ENCODE results near the gene NABP2. TPM values are rescaled to one million over a fixed set of nuclear protein-coding genes. Genes with fewer than 3 reads are reported as not detected.

NABP2 gene
- total RNA-seq, 4 donors from 2014 or later: 12.6 to 25.3 (median 19.1) TPM

- TF ChIP-seq CTCF (IDR thresholded peaks at IDR 0.05; ENCODE audit: low read depth): no peak
Observed at GRCh38 chr12:56224954-56225353, 812 bp downstream of the NABP2 start.

GRCh38 chr12:56229082-56229481 is 4.9 kb downstream of the NABP2 start:
- TF ChIP-seq CTCF (IDR thresholded peaks at IDR 0.05; ENCODE audit: low read depth): no peak

- no peak for TF ChIP-seq CTCF (IDR thresholded peaks at IDR 0.05; ENCODE audit: low read depth)
Observed at GRCh38 chr12:56229916-56230431, 5.8 kb downstream of the NABP2 start, which contains the start of gene SLC39A5. SLC39A5 (plus strand) TSS chr12:56230051; CDS start chr12:56231275, 1,224 bp downstream.

GRCh38 chr12:56230432-56231183 is 6.5 kb downstream of the NABP2 start:
- no peak for TF ChIP-seq CTCF (IDR thresholded peaks at IDR 0.05; ENCODE audit: low read depth)

- TF ChIP-seq CTCF (IDR thresholded peaks at IDR 0.05; ENCODE audit: low read depth): no peak
Observed at GRCh38 chr12:56231184-56231582, 7.0 kb downstream of the NABP2 start.

- no peak for TF ChIP-seq CTCF (IDR thresholded peaks at IDR 0.05; ENCODE audit: low read depth)
Observed at GRCh38 chr12:56234746-56235436, 10.7 kb downstream of the NABP2 start.

- TF ChIP-seq CTCF (IDR thresholded peaks at IDR 0.05; ENCODE audit: low read depth): no peak
Observed at GRCh38 chr12:56236091-56236490, 11.9 kb downstream of the NABP2 start.

Data from subcutaneous adipose tissue (tissue), 4 donors.